Vagina (tissue), 2 donors: ENCODE measurements around the gene YES1.
"Not testable (repeated sequence)": the region's sequence is repeated elsewhere in the genome, so short reads cannot be mapped to it uniquely, and the experiment has no call there.

ENCODE experiments used
- POLR2A ChIP-seq, 2 donors: fragments of 450-650 bp; IDR thresholded peaks; one replicate each; pipeline ENCODE4 v1.6.1; 2017; ENCODE audit warnings: antibody characterized with exemption in 2 of 2, mild to moderate bottlenecking in 2 of 2, moderate library complexity in 2 of 2
- POLR2AphosphoS5 ChIP-seq, 2 donors: sonication (generic); formaldehyde crosslinking; IDR thresholded peaks; one replicate each; pipeline ENCODE4 v1.9.0; 2017; ENCODE audit warnings: antibody characterized with exemption in 2 of 2, mild to moderate bottlenecking in 2 of 2, low read depth in 1 of 2; ENCODE audit not compliant: insufficient read depth in 1 of 2
- TF ChIP-seq, protein P1 (sequence below), 3 experiments: fragments of 450-650 bp in 2 of 3; fragments of 200-600 bp in 1 of 3; sonication (generic) in 1 of 3; IDR thresholded peaks; one replicate each; pipeline ENCODE4 v1.5.1; 2017 to 2019; ENCODE audit warnings: antibody characterized with exemption in 3 of 3, mild to moderate bottlenecking in 2 of 3, moderate library complexity in 2 of 3

DNA sequence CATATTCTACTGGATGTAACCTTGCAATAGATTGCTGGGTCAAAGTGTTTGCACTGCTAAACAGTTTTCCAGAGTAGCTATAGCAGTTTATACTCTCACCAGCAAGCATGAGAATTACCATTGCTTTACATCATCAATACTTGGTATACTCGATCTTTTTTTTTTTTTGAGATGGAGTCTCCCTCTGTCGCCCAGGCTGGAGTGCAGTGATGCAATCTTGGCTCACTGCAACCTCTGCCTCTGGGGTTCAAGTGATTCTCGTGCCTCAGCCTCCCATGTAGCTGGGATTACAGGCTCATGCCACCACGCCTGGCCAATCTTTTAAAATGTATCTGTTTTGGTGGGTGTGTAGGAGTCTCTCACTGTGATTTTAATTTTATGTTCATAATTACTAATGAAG, 36.0 kb downstream of the YES1 start:
- TF ChIP-seq, protein P1, sequence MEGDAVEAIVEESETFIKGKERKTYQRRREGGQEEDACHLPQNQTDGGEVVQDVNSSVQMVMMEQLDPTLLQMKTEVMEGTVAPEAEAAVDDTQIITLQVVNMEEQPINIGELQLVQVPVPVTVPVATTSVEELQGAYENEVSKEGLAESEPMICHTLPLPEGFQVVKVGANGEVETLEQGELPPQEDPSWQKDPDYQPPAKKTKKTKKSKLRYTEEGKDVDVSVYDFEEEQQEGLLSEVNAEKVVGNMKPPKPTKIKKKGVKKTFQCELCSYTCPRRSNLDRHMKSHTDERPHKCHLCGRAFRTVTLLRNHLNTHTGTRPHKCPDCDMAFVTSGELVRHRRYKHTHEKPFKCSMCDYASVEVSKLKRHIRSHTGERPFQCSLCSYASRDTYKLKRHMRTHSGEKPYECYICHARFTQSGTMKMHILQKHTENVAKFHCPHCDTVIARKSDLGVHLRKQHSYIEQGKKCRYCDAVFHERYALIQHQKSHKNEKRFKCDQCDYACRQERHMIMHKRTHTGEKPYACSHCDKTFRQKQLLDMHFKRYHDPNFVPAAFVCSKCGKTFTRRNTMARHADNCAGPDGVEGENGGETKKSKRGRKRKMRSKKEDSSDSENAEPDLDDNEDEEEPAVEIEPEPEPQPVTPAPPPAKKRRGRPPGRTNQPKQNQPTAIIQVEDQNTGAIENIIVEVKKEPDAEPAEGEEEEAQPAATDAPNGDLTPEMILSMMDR (IDR thresholded peaks at IDR 0.05) = not testable (repeated sequence)
- not testable (repeated sequence) for TF ChIP-seq POLR2A (IDR thresholded peaks at IDR 0.05); POLR2AphosphoS5 (IDR thresholded peaks at IDR 0.05; ENCODE audit: insufficient read depth in 1 of 2, low read depth in 1 of 2)
